GM23338 (cell line): ENCODE measurements around the gene SSTR3. TPM values are rescaled to one million over a fixed set of nuclear protein-coding genes. Genes with fewer than 3 reads are reported as not detected.

ENCODE experiments used
- ATAC-seq: fragments of 200-7000 bp; cut with Tn5 transposase; 3 replicates; pipeline ENCODE4 v1.9.1; 2020
- DNase-seq: peaks from one replicate; pipeline ENCODE4 v3.0.0-alpha.2; 2015; ENCODE audit warnings: low spot score
- H2AFZ ChIP-seq: fragments of 200-600 bp; sonication (generic); 2 replicates; pipeline ENCODE4 v1.8.0; 2016; ENCODE audit warnings: antibody characterized with exemption, mild to moderate bottlenecking, moderate library complexity
- H3F3A ChIP-seq: fragments of 200-600 bp; sonication (generic); replicated peaks from 2 replicates; pipeline ENCODE4 v1.8.0; 2017; ENCODE audit warnings: antibody characterized with exemption, mixed run types, low read depth
- H3K27ac ChIP-seq: fragments of 200-600 bp; sonication (generic); 2 replicates; pipeline ENCODE4 v1.6.1; 2016; ENCODE audit warnings: low read depth
- H3K27me3 ChIP-seq: fragments of 200-600 bp; sonication (generic); 2 replicates; pipeline ENCODE4 v1.8.0; 2016; ENCODE audit warnings: mild to moderate bottlenecking, mixed run types, moderate library complexity; ENCODE audit not compliant: insufficient read depth
- H3K36me3 ChIP-seq: fragments of 200-600 bp; sonication (generic); 2 replicates; pipeline ENCODE4 v1.8.0; 2016; ENCODE audit warnings: mild to moderate bottlenecking; ENCODE audit not compliant: insufficient read depth
- H3K4me1 ChIP-seq: fragments of 200-600 bp; sonication (generic); 2 replicates; pipeline ENCODE4 v1.8.0; 2016; ENCODE audit warnings: mild to moderate bottlenecking, moderate library complexity; ENCODE audit not compliant: insufficient read depth
- H3K4me2 ChIP-seq: fragments of 200-600 bp; sonication (generic); 2 replicates; pipeline ENCODE4 v1.7.1; 2017; ENCODE audit warnings: mixed run types
- H3K4me3 ChIP-seq: fragments of 200-600 bp; sonication (generic); 2 replicates; pipeline ENCODE4 v1.6.1; 2016; ENCODE audit warnings: mixed run types
- H3K79me2 ChIP-seq: fragments of 200-600 bp; sonication (generic); replicated peaks from 2 replicates; pipeline ENCODE4 v1.8.0; 2017; ENCODE audit warnings: mild to moderate bottlenecking; ENCODE audit not compliant: insufficient read depth
- H3K9me2 ChIP-seq: fragments of 200-600 bp; sonication (generic); 2 replicates; pipeline ENCODE4 v1.8.0; 2017; ENCODE audit not compliant: insufficient read depth
- H4K20me1 ChIP-seq: fragments of 200-600 bp; sonication (generic); replicated peaks from 2 replicates; pipeline ENCODE4 v1.8.0; 2017; ENCODE audit warnings: mild to moderate bottlenecking; ENCODE audit not compliant: insufficient read depth
- H3K27ac Mint-ChIP-seq: 2 replicates; pipeline ENCODE4 v1.8.0; 2020; ENCODE audit warnings: inconsistent platforms, mild to moderate bottlenecking, moderate library complexity, mixed read lengths
- H3K27me3 Mint-ChIP-seq: 3 replicates; pipeline ENCODE4 v1.8.0; 2022; ENCODE audit warnings: low read depth, mild to moderate bottlenecking, moderate library complexity, mixed read lengths, inconsistent platforms; ENCODE audit not compliant: insufficient read depth, poor library complexity
- H3K36me3 Mint-ChIP-seq: 3 replicates; pipeline ENCODE4 v1.8.0; 2021; ENCODE audit warnings: low read depth, mild to moderate bottlenecking, inconsistent platforms, moderate library complexity, mixed read lengths
- H3K4me1 Mint-ChIP-seq: 3 replicates; pipeline ENCODE4 v1.8.0; 2020; ENCODE audit warnings: mild to moderate bottlenecking, inconsistent platforms, mixed read lengths
- H3K4me3 Mint-ChIP-seq: 3 replicates; pipeline ENCODE4 v1.8.0; 2021; ENCODE audit warnings: moderate library complexity, mild to moderate bottlenecking, inconsistent platforms, mixed read lengths
- H3K9me3 Mint-ChIP-seq: 3 replicates; pipeline ENCODE4 v1.8.0; 2020; ENCODE audit warnings: moderate library complexity, mild to moderate bottlenecking, inconsistent platforms, mixed read lengths
- EZH2phosphoT487 ChIP-seq: fragments of 200-600 bp; sonication (generic); IDR thresholded peaks from one replicate; pipeline ENCODE4 v1.8.1; 2018; ENCODE audit warnings: antibody characterized with exemption; ENCODE audit not compliant: unreplicated experiment
- NANOG ChIP-seq: IDR thresholded peaks from 2 replicates; pipeline ENCODE4 v1.6.1; 2016; ENCODE audit warnings: antibody characterized with exemption, borderline replicate concordance
- ZNF331 ChIP-seq: fragments of 250-450 bp; sonication (Bioruptor Pico); IDR thresholded peaks from 2 replicates; pipeline ENCODE4 v1.5.0; 2020; ENCODE audit warnings: low read depth, mild to moderate bottlenecking, moderate library complexity
- polyA plus RNA-seq: library from polyadenylated mRNA; unstranded; fragments of >200 nt; fragmentation: Nextera tagmentation; extraction: Ambion mirVana; gene quantifications from 2 replicates; pipeline ENCODE4 v1.2.1, GENCODE V29; 2016
- total RNA-seq: library from RNA; depleted of rRNA; stranded (reverse); fragments of >200 nt; shearing (Covaris generic); gene quantifications from 2 replicates; pipeline ENCODE4 v1.2.3, GENCODE V29; 2014
- TF ChIP-seq, protein P1 (sequence below): IDR thresholded peaks from one replicate; pipeline ENCODE4 v1.6.1; 2018; ENCODE audit warnings: antibody characterized with exemption; ENCODE audit not compliant: unreplicated experiment
- TF ChIP-seq, protein P2 (sequence below), 2 experiments: fragments of 200-600 bp in 1 of 2; sonication (generic) in 1 of 2; conservative IDR thresholded peaks; 2 replicates each; pipeline versions ENCODE4 v1.5.1 to v1.6.1; 2016 to 2017; ENCODE audit warnings: antibody characterized with exemption in 2 of 2, low read depth in 2 of 2, mild to moderate bottlenecking in 2 of 2, moderate library complexity in 1 of 2
- TF ChIP-seq, protein P3 (sequence below): fragments of 250-450 bp; sonication (Bioruptor Pico); IDR thresholded peaks from 2 replicates; pipeline ENCODE4 v1.5.0; 2020; ENCODE audit warnings: mild to moderate bottlenecking, moderate library complexity

SSTR3 gene
- total and polyA plus RNA-seq, 2 experiments from 2014 or later = 0.66 TPM; not detected in 1

DNA sequence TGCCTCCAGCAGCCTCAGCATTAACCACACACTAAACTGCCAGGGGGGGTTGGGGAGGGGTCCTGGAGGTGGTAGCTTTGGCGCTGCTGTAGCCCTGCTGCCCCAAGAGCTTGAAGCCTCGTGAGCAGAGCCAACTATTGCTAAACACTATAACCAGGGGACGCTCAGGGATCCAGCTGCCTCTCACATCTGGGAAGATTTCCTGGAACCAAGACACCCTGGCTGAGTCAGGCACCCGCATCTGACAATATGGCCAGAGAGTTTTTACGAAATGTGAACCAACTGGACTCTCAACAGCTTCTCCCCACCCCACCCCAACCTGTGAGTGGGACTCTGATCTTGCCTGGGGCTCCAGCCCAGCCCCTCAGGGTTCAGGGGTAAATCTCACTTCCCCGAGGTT lies 38.6 kb downstream of the SSTR3 start:
- Histone ChIP-seq H4K20me1 (no peaks in the 10 kb centered on the region), H3F3A (no peaks in the 10 kb centered on the region), H3K79me2 (no peaks in the 10 kb centered on the region), H3K27ac (no peak overlapping the region), H3K27me3 (no peaks in the 10 kb centered on the region), H3K4me3 (no peak overlapping the region), H2AFZ (no peak overlapping the region), H3K4me2 (no peak overlapping the region), H3K36me3 (no peaks in the 10 kb centered on the region), H3K9me2 (no peaks in the 10 kb centered on the region), H3K4me1 (peaks cover 15% of the 10 kb centered on the region)
- Mint-ChIP-seq H3K36me3 (no peaks in the 10 kb centered on the region), H3K9me3 (no peaks in the 10 kb centered on the region), H3K4me3 (no peak overlapping the region), H3K4me1 (peaks cover 28% of the 10 kb centered on the region), H3K27me3 (peaks cover 6% of the 10 kb centered on the region), H3K27ac (no peak overlapping the region)
- DNase-seq (no peak), ATAC-seq (no peak)
- TF ChIP-seq, protein P1, sequence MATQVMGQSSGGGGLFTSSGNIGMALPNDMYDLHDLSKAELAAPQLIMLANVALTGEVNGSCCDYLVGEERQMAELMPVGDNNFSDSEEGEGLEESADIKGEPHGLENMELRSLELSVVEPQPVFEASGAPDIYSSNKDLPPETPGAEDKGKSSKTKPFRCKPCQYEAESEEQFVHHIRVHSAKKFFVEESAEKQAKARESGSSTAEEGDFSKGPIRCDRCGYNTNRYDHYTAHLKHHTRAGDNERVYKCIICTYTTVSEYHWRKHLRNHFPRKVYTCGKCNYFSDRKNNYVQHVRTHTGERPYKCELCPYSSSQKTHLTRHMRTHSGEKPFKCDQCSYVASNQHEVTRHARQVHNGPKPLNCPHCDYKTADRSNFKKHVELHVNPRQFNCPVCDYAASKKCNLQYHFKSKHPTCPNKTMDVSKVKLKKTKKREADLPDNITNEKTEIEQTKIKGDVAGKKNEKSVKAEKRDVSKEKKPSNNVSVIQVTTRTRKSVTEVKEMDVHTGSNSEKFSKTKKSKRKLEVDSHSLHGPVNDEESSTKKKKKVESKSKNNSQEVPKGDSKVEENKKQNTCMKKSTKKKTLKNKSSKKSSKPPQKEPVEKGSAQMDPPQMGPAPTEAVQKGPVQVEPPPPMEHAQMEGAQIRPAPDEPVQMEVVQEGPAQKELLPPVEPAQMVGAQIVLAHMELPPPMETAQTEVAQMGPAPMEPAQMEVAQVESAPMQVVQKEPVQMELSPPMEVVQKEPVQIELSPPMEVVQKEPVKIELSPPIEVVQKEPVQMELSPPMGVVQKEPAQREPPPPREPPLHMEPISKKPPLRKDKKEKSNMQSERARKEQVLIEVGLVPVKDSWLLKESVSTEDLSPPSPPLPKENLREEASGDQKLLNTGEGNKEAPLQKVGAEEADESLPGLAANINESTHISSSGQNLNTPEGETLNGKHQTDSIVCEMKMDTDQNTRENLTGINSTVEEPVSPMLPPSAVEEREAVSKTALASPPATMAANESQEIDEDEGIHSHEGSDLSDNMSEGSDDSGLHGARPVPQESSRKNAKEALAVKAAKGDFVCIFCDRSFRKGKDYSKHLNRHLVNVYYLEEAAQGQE = no peak
- TF ChIP-seq, protein P2, sequence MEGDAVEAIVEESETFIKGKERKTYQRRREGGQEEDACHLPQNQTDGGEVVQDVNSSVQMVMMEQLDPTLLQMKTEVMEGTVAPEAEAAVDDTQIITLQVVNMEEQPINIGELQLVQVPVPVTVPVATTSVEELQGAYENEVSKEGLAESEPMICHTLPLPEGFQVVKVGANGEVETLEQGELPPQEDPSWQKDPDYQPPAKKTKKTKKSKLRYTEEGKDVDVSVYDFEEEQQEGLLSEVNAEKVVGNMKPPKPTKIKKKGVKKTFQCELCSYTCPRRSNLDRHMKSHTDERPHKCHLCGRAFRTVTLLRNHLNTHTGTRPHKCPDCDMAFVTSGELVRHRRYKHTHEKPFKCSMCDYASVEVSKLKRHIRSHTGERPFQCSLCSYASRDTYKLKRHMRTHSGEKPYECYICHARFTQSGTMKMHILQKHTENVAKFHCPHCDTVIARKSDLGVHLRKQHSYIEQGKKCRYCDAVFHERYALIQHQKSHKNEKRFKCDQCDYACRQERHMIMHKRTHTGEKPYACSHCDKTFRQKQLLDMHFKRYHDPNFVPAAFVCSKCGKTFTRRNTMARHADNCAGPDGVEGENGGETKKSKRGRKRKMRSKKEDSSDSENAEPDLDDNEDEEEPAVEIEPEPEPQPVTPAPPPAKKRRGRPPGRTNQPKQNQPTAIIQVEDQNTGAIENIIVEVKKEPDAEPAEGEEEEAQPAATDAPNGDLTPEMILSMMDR (conservative IDR thresholded peaks at IDR 0.05; ENCODE audit: low read depth in 2 of 2) = no peak
- TF ChIP-seq, protein P3, sequence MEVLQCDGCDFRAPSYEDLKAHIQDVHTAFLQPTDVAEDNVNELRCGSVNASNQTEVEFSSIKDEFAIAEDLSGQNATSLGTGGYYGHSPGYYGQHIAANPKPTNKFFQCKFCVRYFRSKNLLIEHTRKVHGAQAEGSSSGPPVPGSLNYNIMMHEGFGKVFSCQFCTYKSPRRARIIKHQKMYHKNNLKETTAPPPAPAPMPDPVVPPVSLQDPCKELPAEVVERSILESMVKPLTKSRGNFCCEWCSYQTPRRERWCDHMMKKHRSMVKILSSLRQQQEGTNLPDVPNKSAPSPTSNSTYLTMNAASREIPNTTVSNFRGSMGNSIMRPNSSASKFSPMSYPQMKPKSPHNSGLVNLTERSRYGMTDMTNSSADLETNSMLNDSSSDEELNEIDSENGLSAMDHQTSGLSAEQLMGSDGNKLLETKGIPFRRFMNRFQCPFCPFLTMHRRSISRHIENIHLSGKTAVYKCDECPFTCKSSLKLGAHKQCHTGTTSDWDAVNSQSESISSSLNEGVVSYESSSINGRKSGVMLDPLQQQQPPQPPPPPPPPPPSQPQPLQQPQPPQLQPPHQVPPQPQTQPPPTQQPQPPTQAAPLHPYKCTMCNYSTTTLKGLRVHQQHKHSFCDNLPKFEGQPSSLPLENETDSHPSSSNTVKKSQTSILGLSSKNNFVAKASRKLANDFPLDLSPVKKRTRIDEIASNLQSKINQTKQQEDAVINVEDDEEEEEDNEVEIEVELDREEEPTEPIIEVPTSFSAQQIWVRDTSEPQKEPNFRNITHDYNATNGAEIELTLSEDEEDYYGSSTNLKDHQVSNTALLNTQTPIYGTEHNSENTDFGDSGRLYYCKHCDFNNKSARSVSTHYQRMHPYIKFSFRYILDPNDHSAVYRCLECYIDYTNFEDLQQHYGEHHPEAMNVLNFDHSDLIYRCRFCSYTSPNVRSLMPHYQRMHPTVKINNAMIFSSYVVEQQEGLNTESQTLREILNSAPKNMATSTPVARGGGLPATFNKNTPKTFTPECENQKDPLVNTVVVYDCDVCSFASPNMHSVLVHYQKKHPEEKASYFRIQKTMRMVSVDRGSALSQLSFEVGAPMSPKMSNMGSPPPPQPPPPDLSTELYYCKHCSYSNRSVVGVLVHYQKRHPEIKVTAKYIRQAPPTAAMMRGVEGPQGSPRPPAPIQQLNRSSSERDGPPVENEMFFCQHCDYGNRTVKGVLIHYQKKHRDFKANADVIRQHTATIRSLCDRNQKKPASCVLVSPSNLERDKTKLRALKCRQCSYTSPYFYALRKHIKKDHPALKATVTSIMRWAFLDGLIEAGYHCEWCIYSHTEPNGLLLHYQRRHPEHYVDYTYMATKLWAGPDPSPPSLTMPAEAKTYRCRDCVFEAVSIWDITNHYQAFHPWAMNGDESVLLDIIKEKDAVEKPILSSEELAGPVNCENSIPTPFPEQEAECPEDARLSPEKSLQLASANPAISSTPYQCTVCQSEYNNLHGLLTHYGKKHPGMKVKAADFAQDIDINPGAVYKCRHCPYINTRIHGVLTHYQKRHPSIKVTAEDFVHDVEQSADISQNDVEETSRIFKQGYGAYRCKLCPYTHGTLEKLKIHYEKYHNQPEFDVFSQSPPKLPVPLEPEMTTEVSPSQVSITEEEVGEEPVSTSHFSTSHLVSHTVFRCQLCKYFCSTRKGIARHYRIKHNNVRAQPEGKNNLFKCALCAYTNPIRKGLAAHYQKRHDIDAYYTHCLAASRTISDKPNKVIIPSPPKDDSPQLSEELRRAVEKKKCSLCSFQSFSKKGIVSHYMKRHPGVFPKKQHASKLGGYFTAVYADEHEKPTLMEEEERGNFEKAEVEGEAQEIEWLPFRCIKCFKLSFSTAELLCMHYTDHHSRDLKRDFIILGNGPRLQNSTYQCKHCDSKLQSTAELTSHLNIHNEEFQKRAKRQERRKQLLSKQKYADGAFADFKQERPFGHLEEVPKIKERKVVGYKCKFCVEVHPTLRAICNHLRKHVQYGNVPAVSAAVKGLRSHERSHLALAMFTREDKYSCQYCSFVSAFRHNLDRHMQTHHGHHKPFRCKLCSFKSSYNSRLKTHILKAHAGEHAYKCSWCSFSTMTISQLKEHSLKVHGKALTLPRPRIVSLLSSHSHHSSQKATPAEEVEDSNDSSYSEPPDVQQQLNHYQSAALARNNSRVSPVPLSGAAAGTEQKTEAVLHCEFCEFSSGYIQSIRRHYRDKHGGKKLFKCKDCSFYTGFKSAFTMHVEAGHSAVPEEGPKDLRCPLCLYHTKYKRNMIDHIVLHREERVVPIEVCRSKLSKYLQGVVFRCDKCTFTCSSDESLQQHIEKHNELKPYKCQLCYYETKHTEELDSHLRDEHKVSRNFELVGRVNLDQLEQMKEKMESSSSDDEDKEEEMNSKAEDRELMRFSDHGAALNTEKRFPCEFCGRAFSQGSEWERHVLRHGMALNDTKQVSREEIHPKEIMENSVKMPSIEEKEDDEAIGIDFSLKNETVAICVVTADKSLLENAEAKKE = no peak
- TF ChIP-seq NANOG (no peak), EZH2phosphoT487 (no peak), ZNF331 (CRISPR knock-in tag) (no peak)
